ENCODE results near the gene NIT1. TPM values are rescaled to one million over a fixed set of nuclear protein-coding genes. Genes with fewer than 3 reads are reported as not detected.

The NIT1 gene
- total and polyA plus RNA-seq, 2 of the 13 experiments (the other 11 are each of a cell fraction or from before 2014, with no cell fraction given) = 22.7 to 31.0 TPM

DNA sequence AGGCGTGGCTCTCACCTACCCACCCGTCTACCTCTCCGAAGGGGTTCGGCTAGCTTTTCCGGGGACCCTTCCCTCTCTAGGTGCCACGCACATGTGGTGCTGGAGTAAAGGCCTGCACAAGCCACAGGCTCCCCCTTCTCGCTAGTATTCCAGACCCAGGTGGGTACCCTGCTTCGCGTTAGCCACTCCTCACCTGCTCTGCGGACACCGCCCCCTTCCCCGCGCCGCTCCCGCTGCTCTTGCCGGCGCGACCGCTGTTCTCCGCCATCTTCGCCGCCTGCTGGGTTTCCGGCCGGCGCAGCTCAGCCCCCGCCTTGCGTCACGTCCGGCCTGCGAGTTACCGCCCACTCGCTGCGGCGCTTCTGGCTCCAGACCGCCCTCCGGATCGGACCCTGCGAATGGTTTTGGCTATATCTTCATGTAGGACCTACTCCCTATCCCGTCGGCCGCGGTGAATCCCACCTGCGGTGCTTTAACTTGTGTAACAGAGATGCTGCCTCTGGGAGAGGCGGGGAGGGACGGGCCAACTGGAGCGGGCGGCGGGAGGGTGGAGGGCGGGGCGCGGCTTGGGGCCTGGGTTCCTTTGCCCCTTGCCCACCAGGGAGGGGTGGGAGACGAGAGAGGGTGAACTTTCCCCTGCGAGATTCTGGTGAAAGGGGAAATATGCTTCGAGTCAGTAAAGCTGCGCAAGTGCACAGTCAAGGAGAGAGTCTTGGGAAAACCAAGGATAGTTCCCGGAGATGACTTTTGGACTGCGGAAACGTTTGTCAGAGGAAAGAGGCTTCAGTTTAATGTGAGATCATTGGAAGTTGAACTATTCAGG lies at the start of gene NIT1, which contains the start of gene PFDN2 (continued):
- TF ChIP-seq BCL3 (CRISPR knock-in tag; IDR thresholded peaks at IDR 0.05) (no peak), HDAC6 (IDR thresholded peaks at IDR 0.05; ENCODE audit: low read depth, low read length) (no peak), ZC3H13 (CRISPR knock-in tag; IDR thresholded peaks at IDR 0.05) (peak; percentile 43; the same call in 1 of the 2 replicates), ZNF704 (CRISPR knock-in tag; IDR thresholded peaks at IDR 0.05; ENCODE audit: borderline replicate concordance) (0 out of 2 replicates have a peak, but pooled peaks have one; percentile 45), SALL2 (CRISPR knock-in tag; IDR thresholded peaks at IDR 0.05) (peak; percentile 89), ZBTB3 (CRISPR knock-in tag; IDR thresholded peaks at IDR 0.05; ENCODE audit: borderline replicate concordance, low read depth) (no peak), CC2D1A (CRISPR knock-in tag; IDR thresholded peaks at IDR 0.05) (no peak), JARID2 (CRISPR knock-in tag; IDR thresholded peaks at IDR 0.05; ENCODE audit: insufficient replicate concordance) (peak; percentile 33), ZNF558 (CRISPR knock-in tag; IDR thresholded peaks at IDR 0.05; ENCODE audit: borderline replicate concordance) (peak; percentile 92; the same call in 1 of the 2 replicates), PTBP1 (IDR thresholded peaks at IDR 0.05; ENCODE audit: low read depth, low read length, poor library complexity, severe bottlenecking) (peak; percentile 68), KLF11 (CRISPR knock-in tag; IDR thresholded peaks at IDR 0.05) (no peak), MED13 (CRISPR knock-in tag; IDR thresholded peaks at IDR 0.05) (0 out of 2 replicates have a peak, but pooled peaks have one; percentile 49), MTF1 (CRISPR knock-in tag; IDR thresholded peaks at IDR 0.05) (no peak), DRAP1 (CRISPR knock-in tag; IDR thresholded peaks at IDR 0.05) (peak; percentile 78)
- TF ChIP-seq, protein P1, sequence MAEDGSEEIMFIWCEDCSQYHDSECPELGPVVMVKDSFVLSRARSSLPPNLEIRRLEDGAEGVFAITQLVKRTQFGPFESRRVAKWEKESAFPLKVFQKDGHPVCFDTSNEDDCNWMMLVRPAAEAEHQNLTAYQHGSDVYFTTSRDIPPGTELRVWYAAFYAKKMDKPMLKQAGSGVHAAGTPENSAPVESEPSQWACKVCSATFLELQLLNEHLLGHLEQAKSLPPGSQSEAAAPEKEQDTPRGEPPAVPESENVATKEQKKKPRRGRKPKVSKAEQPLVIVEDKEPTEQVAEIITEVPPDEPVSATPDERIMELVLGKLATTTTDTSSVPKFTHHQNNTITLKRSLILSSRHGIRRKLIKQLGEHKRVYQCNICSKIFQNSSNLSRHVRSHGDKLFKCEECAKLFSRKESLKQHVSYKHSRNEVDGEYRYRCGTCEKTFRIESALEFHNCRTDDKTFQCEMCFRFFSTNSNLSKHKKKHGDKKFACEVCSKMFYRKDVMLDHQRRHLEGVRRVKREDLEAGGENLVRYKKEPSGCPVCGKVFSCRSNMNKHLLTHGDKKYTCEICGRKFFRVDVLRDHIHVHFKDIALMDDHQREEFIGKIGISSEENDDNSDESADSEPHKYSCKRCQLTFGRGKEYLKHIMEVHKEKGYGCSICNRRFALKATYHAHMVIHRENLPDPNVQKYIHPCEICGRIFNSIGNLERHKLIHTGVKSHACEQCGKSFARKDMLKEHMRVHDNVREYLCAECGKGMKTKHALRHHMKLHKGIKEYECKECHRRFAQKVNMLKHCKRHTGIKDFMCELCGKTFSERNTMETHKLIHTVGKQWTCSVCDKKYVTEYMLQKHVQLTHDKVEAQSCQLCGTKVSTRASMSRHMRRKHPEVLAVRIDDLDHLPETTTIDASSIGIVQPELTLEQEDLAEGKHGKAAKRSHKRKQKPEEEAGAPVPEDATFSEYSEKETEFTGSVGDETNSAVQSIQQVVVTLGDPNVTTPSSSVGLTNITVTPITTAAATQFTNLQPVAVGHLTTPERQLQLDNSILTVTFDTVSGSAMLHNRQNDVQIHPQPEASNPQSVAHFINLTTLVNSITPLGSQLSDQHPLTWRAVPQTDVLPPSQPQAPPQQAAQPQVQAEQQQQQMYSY (CRISPR knock-in tag; IDR thresholded peaks at IDR 0.05) = no peak; the same call in none of the 2 replicates
- TF ChIP-seq, protein P2, sequence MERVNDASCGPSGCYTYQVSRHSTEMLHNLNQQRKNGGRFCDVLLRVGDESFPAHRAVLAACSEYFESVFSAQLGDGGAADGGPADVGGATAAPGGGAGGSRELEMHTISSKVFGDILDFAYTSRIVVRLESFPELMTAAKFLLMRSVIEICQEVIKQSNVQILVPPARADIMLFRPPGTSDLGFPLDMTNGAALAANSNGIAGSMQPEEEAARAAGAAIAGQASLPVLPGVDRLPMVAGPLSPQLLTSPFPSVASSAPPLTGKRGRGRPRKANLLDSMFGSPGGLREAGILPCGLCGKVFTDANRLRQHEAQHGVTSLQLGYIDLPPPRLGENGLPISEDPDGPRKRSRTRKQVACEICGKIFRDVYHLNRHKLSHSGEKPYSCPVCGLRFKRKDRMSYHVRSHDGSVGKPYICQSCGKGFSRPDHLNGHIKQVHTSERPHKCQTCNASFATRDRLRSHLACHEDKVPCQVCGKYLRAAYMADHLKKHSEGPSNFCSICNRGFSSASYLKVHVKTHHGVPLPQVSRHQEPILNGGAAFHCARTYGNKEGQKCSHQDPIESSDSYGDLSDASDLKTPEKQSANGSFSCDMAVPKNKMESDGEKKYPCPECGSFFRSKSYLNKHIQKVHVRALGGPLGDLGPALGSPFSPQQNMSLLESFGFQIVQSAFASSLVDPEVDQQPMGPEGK (CRISPR knock-in tag; IDR thresholded peaks at IDR 0.05) = peak; percentile 68; the same call in 1 of the 2 replicates
- TF ChIP-seq, protein P3, sequence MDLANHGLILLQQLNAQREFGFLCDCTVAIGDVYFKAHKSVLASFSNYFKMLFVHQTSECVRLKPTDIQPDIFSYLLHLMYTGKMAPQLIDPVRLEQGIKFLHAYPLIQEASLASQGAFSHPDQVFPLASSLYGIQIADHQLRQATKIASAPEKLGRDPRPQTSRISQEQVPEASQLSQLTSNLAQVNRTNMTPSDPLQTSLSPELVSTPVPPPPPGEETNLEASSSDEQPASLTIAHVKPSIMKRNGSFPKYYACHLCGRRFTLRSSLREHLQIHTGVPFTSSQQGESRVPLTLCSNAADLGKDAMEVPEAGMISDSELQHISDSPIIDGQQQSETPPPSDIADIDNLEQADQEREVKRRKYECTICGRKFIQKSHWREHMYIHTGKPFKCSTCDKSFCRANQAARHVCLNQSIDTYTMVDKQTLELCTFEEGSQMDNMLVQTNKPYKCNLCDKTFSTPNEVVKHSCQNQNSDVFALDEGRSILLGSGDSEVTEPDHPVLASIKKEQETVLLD (CRISPR knock-in tag; IDR thresholded peaks at IDR 0.05; ENCODE audit: low read depth) = 0 out of 2 replicates have a peak, but pooled peaks have one; percentile 68
